A549 (cell line): ENCODE results near the gene DNAH7. TPM values are rescaled to one million over a fixed set of nuclear protein-coding genes. Genes with fewer than 3 reads are reported as not detected.

ENCODE experiments used
- ATAC-seq, 2 experiments: fragments of 200-7000 bp in 1 of 2; fragments of >200 bp in 1 of 2; cut with Nextera tagmentation in 1 of 2; cut with Tn5 transposase in 1 of 2; 3 replicates each; pipeline versions ENCODE4 v1.8.0 to v1.9.1; 2018 to 2020; ENCODE audit warnings: mild to moderate bottlenecking in 1 of 2, moderate library complexity in 1 of 2
- CTCF ChIA-PET: fragments of 300-600 bp; sonication (Branson Sonifier 250); formaldehyde crosslinking; extraction: SDS; loops from one replicate; lab custom pipeline; 2021; ENCODE audit warnings: antibody characterized with exemption, inconsistent platforms; lab: Yijun Ruan, JAX
- POLR2A ChIA-PET: fragments of 350-600 bp; formaldehyde crosslinking; extraction: SDS; loops from one replicate; lab custom pipeline; 2021; ENCODE audit warnings: antibody characterized with exemption, inconsistent platforms; lab: Yijun Ruan, JAX
- DNase-seq, 2 experiments: peaks; one replicate each; pipeline versions ENCODE4 v3.0.0 to v3.0.0-alpha.2; 2011 to 2016; ENCODE audit warnings: low read depth in 1 of 2, low spot score in 1 of 2
- FAIRE-seq: peaks from 2 replicates; lab custom pipeline; 2011; peaks lifted over from hg19 to GRCh38; lab: Jason Lieb, UNC
- H3K27ac ChIP-seq, 2 experiments: fragments of >200 bp; sonication (Bioruptor Twin); formaldehyde crosslinking; 3 replicates each; pipeline ENCODE4 v1.5.1; 2016 to 2017
- H3K4me1 ChIP-seq: fragments of >200 bp; sonication (Bioruptor Twin); formaldehyde crosslinking; 3 replicates; pipeline ENCODE4 v1.6.1; 2016
- H3K4me2 ChIP-seq: fragments of >200 bp; sonication (Bioruptor Twin); formaldehyde crosslinking; 3 replicates; pipeline ENCODE4 v1.6.1; 2016
- H3K4me3 ChIP-seq: fragments of >200 bp; sonication (Bioruptor Twin); formaldehyde crosslinking; 3 replicates; pipeline ENCODE4 v1.5.1; 2016
- H3K9me3 ChIP-seq: fragments of >200 bp; sonication (Bioruptor Twin); formaldehyde crosslinking; 3 replicates; pipeline ENCODE4 v1.6.1; 2016
- CBX2 ChIP-seq: fragments of 200-600 bp; sonication (generic); IDR thresholded peaks from 2 replicates; pipeline ENCODE4 v1.6.1; 2016; ENCODE audit warnings: low read depth, mild to moderate bottlenecking, borderline replicate concordance
- FOXS1 ChIP-seq: fragments of 250-450 bp; sonication (Bioruptor Pico); IDR thresholded peaks from 2 replicates; pipeline ENCODE4 v1.5.0; 2020; ENCODE audit warnings: mild to moderate bottlenecking, moderate library complexity
- HDAC2 ChIP-seq: fragments of 200-600 bp; sonication (generic); IDR thresholded peaks from 2 replicates; pipeline ENCODE4 v1.6.1; 2016
- HOXB13 ChIP-seq: fragments of 250-450 bp; sonication (Bioruptor Pico); IDR thresholded peaks from 2 replicates; pipeline ENCODE4 v1.5.0; 2020; ENCODE audit warnings: low read depth, mild to moderate bottlenecking, moderate library complexity
- JUN ChIP-seq, 2 experiments: fragments of >200 bp; sonication (Bioruptor Twin); formaldehyde crosslinking; IDR thresholded peaks; 2 replicates in 1 of 2; 3 replicates in 1 of 2; pipeline ENCODE4 v1.6.1; 2016 to 2017
- JUNB ChIP-seq: fragments of >200 bp; sonication (Bioruptor Twin); formaldehyde crosslinking; IDR thresholded peaks from 2 replicates; pipeline ENCODE4 v1.6.1; 2016
- KDM5A ChIP-seq: fragments of 200-600 bp; sonication (generic); IDR thresholded peaks from 2 replicates; pipeline ENCODE4 v1.6.1; 2016; ENCODE audit warnings: antibody characterized with exemption, mild to moderate bottlenecking
- MAZ ChIP-seq: fragments of 150-350 bp; IDR thresholded peaks from 2 replicates; pipeline ENCODE4 v1.6.1; 2014; ENCODE audit warnings: antibody characterized with exemption, low read depth, low read length, borderline replicate concordance
- PHF8 ChIP-seq: fragments of 200-600 bp; sonication (generic); IDR thresholded peaks from 2 replicates; pipeline ENCODE4 v1.6.1; 2016; ENCODE audit warnings: low read depth, mild to moderate bottlenecking, antibody characterized with exemption, moderate library complexity, borderline replicate concordance
- POLR2A ChIP-seq: IDR thresholded peaks from 2 replicates; pipeline ENCODE4 v1.6.1; 2012; ENCODE audit warnings: mild to moderate bottlenecking, low read length
- RAD21 ChIP-seq, 2 experiments: fragments of >200 bp in 1 of 2; sonication (Bioruptor Twin) in 1 of 2; formaldehyde crosslinking in 1 of 2; IDR thresholded peaks in 1 of 2; conservative IDR thresholded peaks in 1 of 2; 2 replicates in 1 of 2; 3 replicates in 1 of 2; pipeline ENCODE4 v1.6.1; 2012 to 2018; ENCODE audit warnings: inconsistent platforms in 1 of 2
- RCOR1 ChIP-seq: fragments of 150-350 bp; IDR thresholded peaks from 2 replicates; pipeline ENCODE4 v1.6.1; 2014; ENCODE audit warnings: antibody characterized with exemption, low read length, low read depth
- ZC3H11A ChIP-seq: fragments of 450-650 bp; IDR thresholded peaks from 2 replicates; pipeline ENCODE4 v1.6.1; 2014; ENCODE audit warnings: antibody characterized with exemption, mild to moderate bottlenecking
- ZSCAN20 ChIP-seq: fragments of 250-450 bp; sonication (Bioruptor Pico); IDR thresholded peaks from 2 replicates; pipeline ENCODE4 v1.8.0; 2022; ENCODE audit warnings: mild to moderate bottlenecking, moderate library complexity
- WGBS: methylation state at CpG from one replicate; pipeline ENCODE4 v1.1.6; 2017; ENCODE audit errors: missing lambda C conversion rate; 5-methylcytosine and 5-hydroxymethylcytosine counted together
- polyA plus RNA-seq, 4 experiments: library from polyadenylated mRNA; depleted of rRNA in 3 of 4; stranded (reverse); fragments of >200 nt; fragmentation: RNase III in 1 of 4; extraction: RNeasy Plus Mini Kit Qiagen cat#74134 plus additional on column Dnase treatment in 1 of 4; gene quantifications; 2 replicates in 3 of 4; 3 replicates in 1 of 4; pipeline ENCODE4 v1.2.3, GENCODE V29; 2011 to 2017
- TF ChIP-seq, protein P1 (sequence below): fragments of 450-650 bp; IDR thresholded peaks from 2 replicates; pipeline ENCODE4 v1.6.1; 2014; ENCODE audit warnings: antibody characterized with exemption
- TF ChIP-seq, protein P2 (sequence below): IDR thresholded peaks from 2 replicates; pipeline ENCODE4 v1.6.1; 2012; ENCODE audit warnings: low read depth, borderline replicate concordance
- TF ChIP-seq, protein P3 (sequence below): fragments of 150-350 bp; IDR thresholded peaks from 2 replicates; pipeline ENCODE4 v1.6.1; 2014; ENCODE audit warnings: low read depth, mild to moderate bottlenecking, low read length
- TF ChIP-seq, protein P4 (sequence below): fragments of 250-450 bp; sonication (Bioruptor Pico); IDR thresholded peaks from 2 replicates; pipeline ENCODE4 v1.5.0; 2020; ENCODE audit warnings: low read depth, mild to moderate bottlenecking, moderate library complexity
- TF ChIP-seq, protein P5 (sequence below): IDR thresholded peaks from 2 replicates; pipeline ENCODE4 v1.6.1; 2012

DNAH7 gene
- polyA plus RNA-seq, 2 of the 4 experiments (the other 2 are of a cell fraction) = 0.43 to 1.5 TPM

DNA sequence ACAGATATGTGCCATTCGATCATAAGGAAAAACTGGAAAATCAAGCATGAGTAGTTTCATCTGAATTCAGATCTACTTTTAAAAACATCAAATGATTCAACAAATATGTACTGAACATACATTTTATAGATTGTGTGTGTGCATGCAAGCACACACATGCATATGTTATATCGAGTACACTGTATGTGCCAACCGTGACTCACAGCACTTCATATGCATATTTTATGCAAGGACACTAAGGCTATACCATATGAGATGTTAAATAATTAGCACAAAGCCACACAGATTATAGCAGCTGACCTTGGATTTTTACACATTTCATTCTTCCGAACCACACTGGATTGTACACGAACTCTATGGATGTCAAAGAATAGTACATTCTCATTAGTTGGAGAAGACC lies 161.2 kb downstream of the DNAH7 start:
- CTCF ChIA-PET = no interaction called here
- no peak for DNase-seq
- 74% methylated on average over 5 of the region's 5 CpGs for WGBS
- H3K27ac ChIP-seq = no peak overlapping the region
- no peak for FAIRE-seq
- POLR2A ChIA-PET = no interaction called here
- ATAC-seq = no peak
- no peak overlapping the region for H3K4me2 ChIP-seq
- TF ChIP-seq, protein P1, sequence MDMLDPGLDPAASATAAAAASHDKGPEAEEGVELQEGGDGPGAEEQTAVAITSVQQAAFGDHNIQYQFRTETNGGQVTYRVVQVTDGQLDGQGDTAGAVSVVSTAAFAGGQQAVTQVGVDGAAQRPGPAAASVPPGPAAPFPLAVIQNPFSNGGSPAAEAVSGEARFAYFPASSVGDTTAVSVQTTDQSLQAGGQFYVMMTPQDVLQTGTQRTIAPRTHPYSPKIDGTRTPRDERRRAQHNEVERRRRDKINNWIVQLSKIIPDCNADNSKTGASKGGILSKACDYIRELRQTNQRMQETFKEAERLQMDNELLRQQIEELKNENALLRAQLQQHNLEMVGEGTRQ = no peak
- TF ChIP-seq ZC3H11A = no peak
- no peak overlapping the region for H3K4me3 ChIP-seq
- no peaks in the 10 kb centered on the region for H3K9me3 ChIP-seq
- H3K4me1 ChIP-seq = no peaks in the 10 kb centered on the region

DNA sequence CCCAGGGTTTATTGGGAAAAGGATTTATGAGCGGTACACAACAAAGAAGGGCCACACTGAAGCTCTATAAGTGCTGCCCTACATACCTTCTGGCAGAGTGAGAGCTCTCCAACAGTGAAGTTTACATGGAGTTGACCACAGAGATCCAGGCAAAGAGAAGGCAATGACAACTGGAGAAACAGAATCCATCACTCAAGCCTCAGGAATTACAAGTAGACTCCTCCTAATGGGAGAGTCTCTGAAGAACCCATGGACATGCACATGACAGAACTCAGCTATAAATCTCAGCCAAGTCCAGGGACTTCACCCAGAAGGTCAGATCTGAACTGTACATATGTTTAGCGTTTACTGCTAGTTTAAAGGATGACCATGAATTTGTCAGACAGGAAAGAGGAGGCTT lies 164.7 kb downstream of the DNAH7 start:
- TF ChIP-seq, protein P2, sequence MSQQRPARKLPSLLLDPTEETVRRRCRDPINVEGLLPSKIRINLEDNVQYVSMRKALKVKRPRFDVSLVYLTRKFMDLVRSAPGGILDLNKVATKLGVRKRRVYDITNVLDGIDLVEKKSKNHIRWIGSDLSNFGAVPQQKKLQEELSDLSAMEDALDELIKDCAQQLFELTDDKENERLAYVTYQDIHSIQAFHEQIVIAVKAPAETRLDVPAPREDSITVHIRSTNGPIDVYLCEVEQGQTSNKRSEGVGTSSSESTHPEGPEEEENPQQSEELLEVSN = no peak
- TF ChIP-seq PHF8 = no peak
- no peak for TF ChIP-seq POLR2A
- no peak for TF ChIP-seq CBX2
- Histone ChIP-seq H3K4me3 (no peak overlapping the region), H3K4me2 (no peak overlapping the region), H3K4me1 (no peaks in the 10 kb centered on the region), H3K9me3 (no peaks in the 10 kb centered on the region), H3K27ac (no peak overlapping the region)
- FAIRE-seq = no peak
- 34% methylated on average over 2 of the region's 2 CpGs for WGBS
- POLR2A ChIA-PET = no interaction called here
- no peak for ATAC-seq
- CTCF ChIA-PET = interaction anchor here (1.1 kb wide), 1 partner anchor 16 kb away, joined by 3 read pairs; no protein-coding TSS in a partner anchor
- no peak for DNase-seq

DNA sequence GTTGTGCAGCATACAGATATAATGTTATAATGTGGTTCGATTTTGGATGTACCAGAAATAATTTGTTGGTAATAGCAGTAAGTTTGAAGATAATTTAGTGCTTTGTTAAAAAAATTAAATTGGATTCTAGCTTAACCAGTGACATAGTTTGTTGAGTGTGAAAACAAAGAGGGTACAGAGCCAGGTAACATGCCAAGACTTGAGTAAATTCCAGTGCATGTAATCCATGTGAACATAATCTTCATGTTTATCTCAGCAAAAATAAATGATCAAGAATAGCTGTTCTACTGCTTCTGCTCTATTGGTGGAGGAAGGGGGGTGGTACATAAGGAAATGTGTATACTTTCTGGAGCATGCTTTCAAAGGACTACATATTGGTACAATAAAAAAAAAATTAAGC lies 165.8 kb downstream of the DNAH7 start:
- H3K4me2 ChIP-seq = no peak overlapping the region
- 12% methylated on average over 1 of the region's 1 CpG for WGBS
- no peaks in the 10 kb centered on the region for H3K9me3 ChIP-seq
- DNase-seq (no peak), ATAC-seq (no peak), FAIRE-seq (no peak)
- H3K4me1 ChIP-seq = no peaks in the 10 kb centered on the region
- no peak for TF ChIP-seq HDAC2
- TF ChIP-seq, protein P3, sequence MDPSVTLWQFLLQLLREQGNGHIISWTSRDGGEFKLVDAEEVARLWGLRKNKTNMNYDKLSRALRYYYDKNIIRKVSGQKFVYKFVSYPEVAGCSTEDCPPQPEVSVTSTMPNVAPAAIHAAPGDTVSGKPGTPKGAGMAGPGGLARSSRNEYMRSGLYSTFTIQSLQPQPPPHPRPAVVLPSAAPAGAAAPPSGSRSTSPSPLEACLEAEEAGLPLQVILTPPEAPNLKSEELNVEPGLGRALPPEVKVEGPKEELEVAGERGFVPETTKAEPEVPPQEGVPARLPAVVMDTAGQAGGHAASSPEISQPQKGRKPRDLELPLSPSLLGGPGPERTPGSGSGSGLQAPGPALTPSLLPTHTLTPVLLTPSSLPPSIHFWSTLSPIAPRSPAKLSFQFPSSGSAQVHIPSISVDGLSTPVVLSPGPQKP = no peak
- POLR2A ChIA-PET = no interaction called here
- CTCF ChIA-PET = no interaction called here
- H3K27ac ChIP-seq = no peak overlapping the region
- H3K4me3 ChIP-seq = no peak overlapping the region

DNA sequence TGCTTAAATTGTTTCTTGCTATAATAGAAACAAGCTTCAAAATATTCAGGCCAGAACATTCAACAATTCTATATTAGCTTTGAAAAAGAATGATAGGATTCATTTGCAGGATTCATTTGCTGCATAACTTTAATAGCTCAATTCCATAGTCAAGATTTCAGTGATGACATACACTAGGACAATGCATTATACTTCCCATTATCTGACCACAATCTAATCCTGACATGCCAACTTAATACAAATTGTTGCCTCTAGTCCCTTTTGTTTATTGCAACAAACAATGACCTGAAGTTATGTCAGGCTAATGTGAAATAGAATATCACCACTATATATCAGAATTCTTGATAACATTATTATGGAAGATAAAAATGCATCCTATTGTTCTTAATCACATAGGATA lies 169.4 kb downstream of the DNAH7 start:
- no peaks in the 10 kb centered on the region for H3K4me1 ChIP-seq
- ATAC-seq = no peak
- POLR2A ChIA-PET = no interaction called here
- H3K27ac ChIP-seq = no peak overlapping the region
- H3K9me3 ChIP-seq = no peaks in the 10 kb centered on the region
- no peak overlapping the region for H3K4me3 ChIP-seq
- no peak for TF ChIP-seq RAD21 (conservative IDR thresholded peaks at IDR 0.05 in 1 of 2, IDR thresholded peaks at IDR 0.05 in 1 of 2)
- no peak for TF ChIP-seq KDM5A
- no peak for TF ChIP-seq RCOR1
- no peak for DNase-seq
- CTCF ChIA-PET = interaction anchor here (1.3 kb wide), 1 partner anchor 13 kb away, joined by 4 read pairs; no protein-coding TSS in a partner anchor
- no peak overlapping the region for H3K4me2 ChIP-seq
- FAIRE-seq = no peak

DNA sequence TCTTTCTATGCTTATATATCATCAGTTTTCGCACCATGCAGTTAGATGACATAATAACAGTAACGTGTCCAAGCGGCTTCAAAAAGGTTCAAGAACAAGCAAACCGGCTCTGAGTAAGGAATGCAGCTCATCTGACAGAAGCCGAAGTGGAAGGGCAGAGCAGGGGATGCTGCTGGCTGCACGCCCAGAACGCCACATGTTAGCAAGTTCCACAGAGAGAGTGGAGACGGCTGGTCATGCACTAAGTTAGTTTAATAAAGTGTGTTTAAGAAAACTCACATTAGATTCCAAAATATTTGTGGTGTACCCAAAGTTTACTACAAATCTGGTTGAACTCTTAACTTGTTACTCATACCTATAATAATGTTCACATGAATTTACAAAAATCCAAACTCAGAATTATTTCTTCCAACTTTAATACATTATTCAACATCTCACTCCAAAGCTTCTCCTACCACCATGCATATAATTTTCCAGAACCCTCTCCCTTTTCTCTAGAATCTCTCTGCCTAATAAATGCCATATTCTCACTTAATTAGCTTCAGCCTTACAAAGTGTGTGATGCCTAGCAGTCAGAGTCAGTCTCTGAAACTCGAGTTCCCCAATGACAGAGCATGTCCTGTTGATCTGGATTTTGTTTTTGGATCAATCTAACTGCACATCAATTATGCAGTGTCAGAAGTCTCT lies 170.0 kb downstream of the DNAH7 start:
- no peaks in the 10 kb centered on the region for H3K4me1 ChIP-seq
- no peak overlapping the region for H3K4me2 ChIP-seq
- no peak overlapping the region for H3K4me3 ChIP-seq
- 63% methylated on average over 9 of the region's 9 CpGs for WGBS
- ChIA-PET CTCF (interaction anchor here (1.3 kb wide), 1 partner anchor 14 kb away, joined by 4 read pairs; no protein-coding TSS in a partner anchor), POLR2A (no interaction called here)
- H3K9me3 ChIP-seq = no peaks in the 10 kb centered on the region
- DNase-seq (no peak), FAIRE-seq (no peak), ATAC-seq (no peak)
- no peak for TF ChIP-seq JUN (IDR thresholded peaks at IDR 0.05)
- TF ChIP-seq JUNB = no peak
- no peak for TF ChIP-seq HOXB13 (CRISPR knock-in tag)
- no peak for TF ChIP-seq RAD21 (conservative IDR thresholded peaks at IDR 0.05 in 1 of 2, IDR thresholded peaks at IDR 0.05 in 1 of 2)
- TF ChIP-seq FOXS1 = no peak
- TF ChIP-seq MAZ = no peak
- TF ChIP-seq, protein P4, sequence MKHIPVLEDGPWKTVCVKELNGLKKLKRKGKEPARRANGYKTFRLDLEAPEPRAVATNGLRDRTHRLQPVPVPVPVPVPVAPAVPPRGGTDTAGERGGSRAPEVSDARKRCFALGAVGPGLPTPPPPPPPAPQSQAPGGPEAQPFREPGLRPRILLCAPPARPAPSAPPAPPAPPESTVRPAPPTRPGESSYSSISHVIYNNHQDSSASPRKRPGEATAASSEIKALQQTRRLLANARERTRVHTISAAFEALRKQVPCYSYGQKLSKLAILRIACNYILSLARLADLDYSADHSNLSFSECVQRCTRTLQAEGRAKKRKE (CRISPR knock-in tag) = no peak
- TF ChIP-seq, protein P5, sequence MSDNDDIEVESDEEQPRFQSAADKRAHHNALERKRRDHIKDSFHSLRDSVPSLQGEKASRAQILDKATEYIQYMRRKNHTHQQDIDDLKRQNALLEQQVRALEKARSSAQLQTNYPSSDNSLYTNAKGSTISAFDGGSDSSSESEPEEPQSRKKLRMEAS = no peak
- TF ChIP-seq ZSCAN20 (CRISPR knock-in tag) = no peak
- no peak overlapping the region for H3K27ac ChIP-seq
